HepG2 (cell line): ENCODE data around the gene BORCS5. TPM values are rescaled to one million over a fixed set of nuclear protein-coding genes. Genes with fewer than 3 reads are reported as not detected.

Experiments used
- DBP ChIP-seq: sonication (generic); formaldehyde crosslinking; IDR thresholded peaks from 2 replicates; pipeline ENCODE4 v1.4.0; 2020; ENCODE audit warnings: missing genetic modification reagents; ENCODE audit errors: not compliant biosample characterization
- GATA4 ChIP-seq: sonication (generic); IDR thresholded peaks from 2 replicates; pipeline ENCODE4 v1.6.1; 2016; ENCODE audit warnings: antibody characterized with exemption, low read depth, borderline replicate concordance
- KAT8 ChIP-seq: IDR thresholded peaks from 2 replicates; pipeline ENCODE4 v1.6.1; 2016; ENCODE audit warnings: missing genetic modification reagents, missing compliant biosample characterization
- LCORL ChIP-seq, 2 experiments: fragments of 450-650 bp in 1 of 2; sonication (generic) in 1 of 2; formaldehyde crosslinking in 1 of 2; IDR thresholded peaks; 2 replicates each; pipeline versions ENCODE4 v1.5.0 to v1.6.1; 2017 to 2020; ENCODE audit warnings: antibody characterized with exemption in 1 of 2, missing genetic modification reagents in 1 of 2
- MAF1 ChIP-seq: sonication (generic); formaldehyde crosslinking; IDR thresholded peaks from 2 replicates; pipeline ENCODE4 v1.5.0; 2020; ENCODE audit warnings: missing genetic modification reagents, borderline replicate concordance
- SCMH1 ChIP-seq: sonication (generic); formaldehyde crosslinking; IDR thresholded peaks from 2 replicates; pipeline ENCODE4 v1.9.0; 2021; ENCODE audit warnings: missing genetic modification reagents, mild to moderate bottlenecking, borderline replicate concordance
- SMYD3 ChIP-seq: sonication (generic); formaldehyde crosslinking; IDR thresholded peaks from 2 replicates; pipeline ENCODE4 v1.8.1; 2023; ENCODE audit warnings: mild to moderate bottlenecking, missing genetic modification reagents
- SNAPC2 ChIP-seq: sonication (generic); formaldehyde crosslinking; IDR thresholded peaks from 2 replicates; pipeline ENCODE4 v1.8.1; 2022; ENCODE audit warnings: mild to moderate bottlenecking, missing genetic modification reagents
- STAG1 ChIP-seq: sonication (generic); formaldehyde crosslinking; IDR thresholded peaks from 2 replicates; pipeline ENCODE4 v1.4.0; 2020; ENCODE audit warnings: missing genetic modification reagents
- ZBTB40 ChIP-seq, 2 experiments: fragments of 450-650 bp in 1 of 2; sonication (generic) in 1 of 2; formaldehyde crosslinking in 1 of 2; IDR thresholded peaks; 2 replicates each; pipeline versions ENCODE4 v1.6.1 to v1.8.0; 2016 to 2022; ENCODE audit warnings: antibody characterized with exemption in 1 of 2, mild to moderate bottlenecking in 1 of 2, missing genetic modification reagents in 1 of 2
- ZNF512 ChIP-seq: sonication (generic); formaldehyde crosslinking; IDR thresholded peaks from 2 replicates; pipeline ENCODE4 v1.4.0; 2020; ENCODE audit warnings: mild to moderate bottlenecking, missing genetic modification reagents
- ZSCAN31 ChIP-seq: sonication (generic); formaldehyde crosslinking; IDR thresholded peaks from 2 replicates; pipeline ENCODE4 v1.5.0; 2020; ENCODE audit warnings: low read depth, mild to moderate bottlenecking, missing genetic modification reagents
- polyA plus RNA-seq, 8 experiments: library from polyadenylated mRNA; depleted of rRNA in 3 of 8; stranded (reverse) in 7 of 8; unstranded in 1 of 8; fragments of >200 nt; fragmentation: Illumina TruSeq in 4 of 8; extraction: Trizol in 4 of 8; gene quantifications; 2 replicates each; pipeline versions ENCODE4 v1.2.1 to v1.2.3, GENCODE V29; 2011 to 2016; ENCODE audit warnings: low read depth in 4 of 8, missing spikeins in 1 of 8, mixed read lengths in 1 of 8; ENCODE audit not compliant: insufficient read depth in 1 of 8
- total RNA-seq, 5 experiments: library from RNA; depleted of rRNA; stranded (reverse); fragments of >200 nt; fragmentation: Illumina TruSeq; extraction: Trizol; gene quantifications; 2 replicates each; pipeline ENCODE4 v1.2.3, GENCODE V29; 2016; ENCODE audit warnings: low read depth in 1 of 5
- TF ChIP-seq, protein P1 (sequence below): sonication (generic); formaldehyde crosslinking; IDR thresholded peaks from 2 replicates; pipeline ENCODE4 v1.9.0; 2022; ENCODE audit warnings: low read depth, missing genetic modification reagents
- TF ChIP-seq, protein P2 (sequence below): IDR thresholded peaks from 2 replicates; pipeline ENCODE4 v1.6.1; 2016; ENCODE audit warnings: missing biosample characterization, missing genetic modification reagents, low read depth

Gene BORCS5
- total and polyA plus RNA-seq, 2 of the 13 experiments (the other 11 are each of a cell fraction or from before 2014, with no cell fraction given): 3.9 to 4.7 TPM

- TF ChIP-seq ZBTB40 (IDR thresholded peaks at IDR 0.05): no peak
- no peak for TF ChIP-seq ZBTB40 (CRISPR knock-in tag; IDR thresholded peaks at IDR 0.05)
- no peak for TF ChIP-seq GATA4
- no peak for TF ChIP-seq MAF1 (CRISPR knock-in tag)
- TF ChIP-seq ZSCAN31 (CRISPR knock-in tag): no peak
- 0 out of 2 replicates have a peak, but pooled peaks have one; percentile 21 for TF ChIP-seq KAT8 (CRISPR knock-in tag)
- TF ChIP-seq STAG1: peak; percentile 88
- no peak for TF ChIP-seq SNAPC2 (CRISPR knock-in tag)
- no peak for TF ChIP-seq DBP (CRISPR knock-in tag)
- no peak for TF ChIP-seq LCORL (IDR thresholded peaks at IDR 0.05)
- 0 out of 2 replicates have a peak, but pooled peaks have one; percentile 17 for TF ChIP-seq LCORL (CRISPR knock-in tag; IDR thresholded peaks at IDR 0.05)
- TF ChIP-seq ZNF512: no peak
- no peak for TF ChIP-seq SCMH1 (CRISPR knock-in tag)
- TF ChIP-seq, protein P1, sequence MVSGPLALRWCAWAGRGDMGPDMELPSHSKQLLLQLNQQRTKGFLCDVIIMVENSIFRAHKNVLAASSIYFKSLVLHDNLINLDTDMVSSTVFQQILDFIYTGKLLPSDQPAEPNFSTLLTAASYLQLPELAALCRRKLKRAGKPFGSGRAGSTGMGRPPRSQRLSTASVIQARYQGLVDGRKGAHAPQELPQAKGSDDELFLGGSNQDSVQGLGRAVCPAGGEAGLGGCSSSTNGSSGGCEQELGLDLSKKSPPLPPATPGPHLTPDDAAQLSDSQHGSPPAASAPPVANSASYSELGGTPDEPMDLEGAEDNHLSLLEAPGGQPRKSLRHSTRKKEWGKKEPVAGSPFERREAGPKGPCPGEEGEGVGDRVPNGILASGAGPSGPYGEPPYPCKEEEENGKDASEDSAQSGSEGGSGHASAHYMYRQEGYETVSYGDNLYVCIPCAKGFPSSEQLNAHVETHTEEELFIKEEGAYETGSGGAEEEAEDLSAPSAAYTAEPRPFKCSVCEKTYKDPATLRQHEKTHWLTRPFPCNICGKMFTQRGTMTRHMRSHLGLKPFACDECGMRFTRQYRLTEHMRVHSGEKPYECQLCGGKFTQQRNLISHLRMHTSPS (CRISPR knock-in tag): no peak
- TF ChIP-seq, protein P2, sequence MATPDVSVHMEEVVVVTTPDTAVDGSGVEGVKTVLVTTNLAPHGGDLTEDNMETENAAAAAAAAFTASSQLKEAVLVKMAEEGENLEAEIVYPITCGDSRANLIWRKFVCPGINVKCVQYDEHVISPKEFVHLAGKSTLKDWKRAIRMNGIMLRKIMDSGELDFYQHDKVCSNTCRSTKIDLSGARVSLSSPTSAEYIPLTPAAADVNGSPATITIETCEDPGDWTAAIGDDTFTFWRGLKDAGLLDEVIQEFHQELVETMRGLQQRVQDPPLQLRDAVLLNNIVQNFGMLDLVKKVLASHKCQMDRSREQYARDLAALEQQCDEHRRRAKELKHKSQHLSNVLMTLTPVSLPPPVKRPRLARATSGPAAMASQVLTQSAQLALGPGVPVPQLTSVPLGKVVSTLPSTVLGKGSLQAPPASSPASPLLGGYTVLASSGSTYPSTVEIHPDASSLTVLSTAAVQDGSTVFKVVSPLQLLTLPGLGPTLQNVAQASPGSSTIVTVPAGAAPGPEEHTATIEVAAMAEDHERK: no peak
- no peak for TF ChIP-seq SMYD3 (CRISPR knock-in tag)
Observed at GRCh38 chr12:12327802-12328201, 29.1 kb upstream of the BORCS5 start (continued).
